SU-DHL-6 (cell line): ENCODE data around the gene SPRED2.

ENCODE experiments used
- H2AFZ ChIP-seq: fragments of 200-600 bp; sonication (generic); 2 replicates; pipeline ENCODE4 v1.6.1; 2014; ENCODE audit warnings: low read depth, mild to moderate bottlenecking, moderate library complexity, mixed read lengths, antibody characterized with exemption, low read length; ENCODE audit not compliant: severe bottlenecking
- H3F3A ChIP-seq: fragments of 200-600 bp; shearing (Covaris generic); 2 replicates; pipeline ENCODE4 v1.6.0; 2016; ENCODE audit warnings: antibody characterized with exemption, mild to moderate bottlenecking; ENCODE audit not compliant: insufficient read depth
- H3K27ac ChIP-seq: fragments of 200-600 bp; sonication (generic); 2 replicates; pipeline ENCODE4 v1.5.1; 2016; ENCODE audit warnings: low read depth, mild to moderate bottlenecking, low read length, moderate library complexity, mixed read lengths
- H3K27me3 ChIP-seq: fragments of 200-600 bp; sonication (generic), shearing (Covaris generic); 2 replicates; pipeline ENCODE4 v1.6.0; 2014; ENCODE audit warnings: mild to moderate bottlenecking, low read length
- H3K36me3 ChIP-seq: fragments of 200-600 bp; sonication (generic); 2 replicates; pipeline ENCODE4 v1.6.1; 2014; ENCODE audit warnings: mild to moderate bottlenecking, low read length, mixed read lengths
- H3K4me2 ChIP-seq: fragments of 300-600, 200-600 bp; shearing (Covaris generic), sonication (generic); 2 replicates; pipeline ENCODE4 v1.6.0; 2014; ENCODE audit warnings: low read length, low read depth, mild to moderate bottlenecking; ENCODE audit not compliant: poor library complexity, severe bottlenecking
- H3K4me3 ChIP-seq: fragments of 200-600 bp; sonication (generic); 2 replicates; pipeline ENCODE4 v1.5.1; 2014; ENCODE audit warnings: antibody characterized with exemption, low read length, mild to moderate bottlenecking, mixed read lengths; ENCODE audit not compliant: insufficient read depth, poor library complexity, severe bottlenecking
- H3K79me2 ChIP-seq: fragments of 200-600 bp; sonication (generic); 2 replicates; pipeline ENCODE4 v1.6.1; 2014; ENCODE audit warnings: mild to moderate bottlenecking, low read length, moderate library complexity; ENCODE audit not compliant: insufficient read depth
- H3K9ac ChIP-seq: fragments of 200-600 bp; sonication (generic); 2 replicates; pipeline ENCODE4 v1.7.0; 2014; ENCODE audit warnings: mild to moderate bottlenecking, low read length
- H3K9me2 ChIP-seq: fragments of 200-600 bp; sonication (generic); replicated peaks from 2 replicates; pipeline ENCODE4 v1.6.1; 2014; ENCODE audit warnings: low read length; ENCODE audit not compliant: insufficient read depth
- H3K9me3 ChIP-seq: fragments of 200-600 bp; sonication (generic); 2 replicates; pipeline ENCODE4 v1.6.1; 2014; ENCODE audit warnings: low read length, mixed read lengths; ENCODE audit not compliant: insufficient read depth
- H4K20me1 ChIP-seq: fragments of 200-600 bp; sonication (generic); 2 replicates; pipeline ENCODE4 v1.6.1; 2014; ENCODE audit warnings: low read depth, mild to moderate bottlenecking, antibody characterized with exemption, low read length, moderate library complexity, mixed read lengths
- EZH2phosphoT487 ChIP-seq: fragments of 200-600 bp; sonication (generic), shearing (Covaris generic); conservative IDR thresholded peaks from 2 replicates; pipeline ENCODE4 v1.6.1; 2018; ENCODE audit warnings: mild to moderate bottlenecking, antibody characterized with exemption, low read length, moderate library complexity, mixed read lengths
- TF ChIP-seq, protein P1 (sequence below): fragments of 200-600 bp; sonication (generic); IDR thresholded peaks from one replicate; pipeline ENCODE4 v1.5.1; 2017; ENCODE audit warnings: antibody characterized with exemption, mild to moderate bottlenecking, low read length, moderate library complexity; ENCODE audit not compliant: insufficient read depth, poor library complexity, severe bottlenecking

The SPRED2 gene

GRCh38 chr2:65357959-65358294, 74.5 kb downstream of the SPRED2 start:
- no peaks in the 10 kb centered on the region for H3K9me2 ChIP-seq
- no peaks in the 10 kb centered on the region for H3K9me3 ChIP-seq
- peak overlapping the region; percentile 48 for H3K9ac ChIP-seq
- peaks cover 55% of the 10 kb centered on the region for H3F3A ChIP-seq
- H3K27ac ChIP-seq: peak overlapping the region; percentile 93
- H3K4me2 ChIP-seq: peak overlapping the region; percentile 84
- H3K4me3 ChIP-seq: no peak overlapping the region
- H3K36me3 ChIP-seq: no peaks in the 10 kb centered on the region
- peaks cover 99% of the 10 kb centered on the region for H3K79me2 ChIP-seq
- TF ChIP-seq, protein P1, sequence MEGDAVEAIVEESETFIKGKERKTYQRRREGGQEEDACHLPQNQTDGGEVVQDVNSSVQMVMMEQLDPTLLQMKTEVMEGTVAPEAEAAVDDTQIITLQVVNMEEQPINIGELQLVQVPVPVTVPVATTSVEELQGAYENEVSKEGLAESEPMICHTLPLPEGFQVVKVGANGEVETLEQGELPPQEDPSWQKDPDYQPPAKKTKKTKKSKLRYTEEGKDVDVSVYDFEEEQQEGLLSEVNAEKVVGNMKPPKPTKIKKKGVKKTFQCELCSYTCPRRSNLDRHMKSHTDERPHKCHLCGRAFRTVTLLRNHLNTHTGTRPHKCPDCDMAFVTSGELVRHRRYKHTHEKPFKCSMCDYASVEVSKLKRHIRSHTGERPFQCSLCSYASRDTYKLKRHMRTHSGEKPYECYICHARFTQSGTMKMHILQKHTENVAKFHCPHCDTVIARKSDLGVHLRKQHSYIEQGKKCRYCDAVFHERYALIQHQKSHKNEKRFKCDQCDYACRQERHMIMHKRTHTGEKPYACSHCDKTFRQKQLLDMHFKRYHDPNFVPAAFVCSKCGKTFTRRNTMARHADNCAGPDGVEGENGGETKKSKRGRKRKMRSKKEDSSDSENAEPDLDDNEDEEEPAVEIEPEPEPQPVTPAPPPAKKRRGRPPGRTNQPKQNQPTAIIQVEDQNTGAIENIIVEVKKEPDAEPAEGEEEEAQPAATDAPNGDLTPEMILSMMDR: no peak
- TF ChIP-seq EZH2phosphoT487: no peak
- no peak overlapping the region for H2AFZ ChIP-seq
- H4K20me1 ChIP-seq: no peaks in the 10 kb centered on the region
- no peaks in the 10 kb centered on the region for H3K27me3 ChIP-seq

DNA sequence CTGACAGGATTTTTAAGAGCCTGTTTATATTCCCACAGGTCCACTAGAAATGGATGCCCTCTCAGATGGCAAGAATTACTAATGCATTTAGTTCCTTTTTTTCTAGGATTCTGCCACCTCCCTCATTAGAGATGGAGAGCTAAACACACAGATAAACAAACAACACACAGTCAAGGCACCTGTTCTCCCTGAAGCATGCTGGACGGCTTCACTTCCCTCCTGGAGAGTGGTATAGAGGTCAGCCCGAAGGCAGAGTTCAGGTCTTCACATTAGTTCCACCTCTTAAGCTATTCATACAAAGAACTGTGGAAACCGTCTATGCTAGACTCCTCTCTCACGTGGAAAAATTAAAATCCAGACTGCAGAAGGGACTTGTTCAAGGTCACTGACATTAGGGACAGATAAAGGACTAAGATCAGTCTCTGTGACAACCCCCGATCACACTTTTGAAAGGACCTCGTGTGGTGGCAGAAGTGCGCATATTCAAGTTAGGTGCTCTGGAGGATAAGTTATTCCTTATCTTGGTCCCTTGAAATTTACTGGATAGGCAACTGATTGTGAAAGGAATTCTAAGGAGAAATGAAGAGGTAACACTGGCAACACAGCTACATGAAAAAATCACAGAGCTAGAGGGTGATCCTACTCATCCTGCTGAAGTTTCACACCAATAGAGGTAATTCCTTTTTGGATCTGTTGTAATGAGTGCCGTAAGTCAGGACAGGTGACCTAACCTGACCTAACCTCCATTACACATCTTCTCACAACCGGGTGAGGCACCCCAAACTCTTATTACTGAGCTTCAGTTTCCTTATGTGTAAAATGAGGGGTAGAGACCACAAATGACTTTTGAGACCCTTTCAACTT, 75.1 kb downstream of the SPRED2 start:
- peak overlapping the region; percentile 93 for H3K27ac ChIP-seq
- peak overlapping the region; percentile 84 for H3K4me2 ChIP-seq
- peaks cover 57% of the 10 kb centered on the region for H3F3A ChIP-seq
- no peaks in the 10 kb centered on the region for H4K20me1 ChIP-seq
- H3K27me3 ChIP-seq: no peaks in the 10 kb centered on the region
- TF ChIP-seq EZH2phosphoT487: no peak
- TF ChIP-seq, protein P1: no peak
- no peaks in the 10 kb centered on the region for H3K36me3 ChIP-seq
- peak overlapping the region; percentile 12 for H3K4me3 ChIP-seq
- H2AFZ ChIP-seq: no peak overlapping the region
- H3K9ac ChIP-seq: peak overlapping the region; percentile 48
- H3K79me2 ChIP-seq: peaks cover 100% of the 10 kb centered on the region
- H3K9me2 ChIP-seq: no peaks in the 10 kb centered on the region
- H3K9me3 ChIP-seq: no peaks in the 10 kb centered on the region

- no peak for TF ChIP-seq EZH2phosphoT487
- TF ChIP-seq, protein P1: no peak
- Histone ChIP-seq H3K79me2 (peaks cover 100% of the 10 kb centered on the region), H2AFZ (no peak overlapping the region), H3K36me3 (no peaks in the 10 kb centered on the region), H3K27ac (peak overlapping the region; percentile 93), H4K20me1 (no peaks in the 10 kb centered on the region), H3K9me2 (no peaks in the 10 kb centered on the region), H3K4me2 (peak overlapping the region; percentile 84), H3F3A (peaks cover 48% of the 10 kb centered on the region), H3K9me3 (no peaks in the 10 kb centered on the region), H3K9ac (peak overlapping the region; percentile 38; the same call in 1 of the 2 replicates), H3K27me3 (no peaks in the 10 kb centered on the region), H3K4me3 (peak overlapping the region; percentile 16)
These were observed 77.1 kb downstream of the SPRED2 start for GRCh38 chr2:65355186-65355831.
